ENCODE results near the gene VPS9D1.
"Not testable (repeated sequence)": the region's sequence is repeated elsewhere in the genome, so short reads cannot be mapped to it uniquely, and the experiment has no call there.

Gene VPS9D1

DNA sequence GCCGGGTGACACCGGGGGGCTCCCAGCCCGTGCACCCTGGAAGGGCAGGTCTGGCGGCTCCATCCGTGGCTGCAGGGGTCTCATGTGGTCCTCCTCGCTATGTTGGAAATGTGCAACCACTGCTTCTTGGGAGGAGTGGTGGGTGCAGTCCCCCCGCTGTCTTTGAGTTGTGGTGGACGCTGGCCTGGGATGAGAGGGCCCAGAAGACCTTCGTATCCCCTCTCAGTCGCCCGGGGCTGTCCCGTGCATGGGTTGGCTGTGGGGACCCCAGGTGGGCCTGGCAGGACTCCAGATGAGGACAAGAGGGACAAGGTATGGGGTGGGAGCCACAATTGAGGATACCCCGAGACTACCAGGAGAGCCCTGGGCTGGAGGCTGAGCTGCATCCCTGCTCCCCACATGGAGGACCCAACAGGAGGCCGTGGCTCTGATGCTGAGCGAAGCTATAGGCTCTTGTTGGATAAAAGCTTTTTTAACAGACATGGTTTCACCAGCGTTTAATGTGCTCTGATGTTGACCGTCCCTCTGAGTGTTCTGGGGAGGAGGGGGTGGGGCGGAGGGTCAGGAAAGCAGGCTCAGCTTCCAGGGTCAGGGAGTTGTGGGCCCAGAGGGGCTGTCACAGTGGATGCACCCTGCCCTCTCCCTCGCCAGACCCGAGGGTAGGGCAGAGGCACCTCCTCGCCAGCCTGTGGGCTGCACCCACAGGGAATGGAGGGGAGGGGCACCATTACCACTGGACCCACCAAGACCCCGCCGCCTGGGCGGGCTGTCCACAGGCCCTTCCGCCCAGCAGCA is 24.6 kb downstream of the VPS9D1 start:
- Histone ChIP-seq H3K4me1 (ENCODE audit: control insufficient read depth, insufficient read depth, low read length) (no peaks in the 10 kb centered on the region), H3K27me3 (ENCODE audit: control insufficient read depth, insufficient read depth, low read length) (no peaks in the 10 kb centered on the region), H3K9me3 (ENCODE audit: control insufficient read depth, insufficient read depth, low read length) (no peaks in the 10 kb centered on the region), H3K36me3 (ENCODE audit: control insufficient read depth, insufficient read depth, low read length) (peaks cover 38% of the 10 kb centered on the region), H3K9ac (ENCODE audit: low read depth, low read length) (no peak overlapping the region), H3K4me3 (ENCODE audit: low read depth, low read length) (no peak overlapping the region)

DNA sequence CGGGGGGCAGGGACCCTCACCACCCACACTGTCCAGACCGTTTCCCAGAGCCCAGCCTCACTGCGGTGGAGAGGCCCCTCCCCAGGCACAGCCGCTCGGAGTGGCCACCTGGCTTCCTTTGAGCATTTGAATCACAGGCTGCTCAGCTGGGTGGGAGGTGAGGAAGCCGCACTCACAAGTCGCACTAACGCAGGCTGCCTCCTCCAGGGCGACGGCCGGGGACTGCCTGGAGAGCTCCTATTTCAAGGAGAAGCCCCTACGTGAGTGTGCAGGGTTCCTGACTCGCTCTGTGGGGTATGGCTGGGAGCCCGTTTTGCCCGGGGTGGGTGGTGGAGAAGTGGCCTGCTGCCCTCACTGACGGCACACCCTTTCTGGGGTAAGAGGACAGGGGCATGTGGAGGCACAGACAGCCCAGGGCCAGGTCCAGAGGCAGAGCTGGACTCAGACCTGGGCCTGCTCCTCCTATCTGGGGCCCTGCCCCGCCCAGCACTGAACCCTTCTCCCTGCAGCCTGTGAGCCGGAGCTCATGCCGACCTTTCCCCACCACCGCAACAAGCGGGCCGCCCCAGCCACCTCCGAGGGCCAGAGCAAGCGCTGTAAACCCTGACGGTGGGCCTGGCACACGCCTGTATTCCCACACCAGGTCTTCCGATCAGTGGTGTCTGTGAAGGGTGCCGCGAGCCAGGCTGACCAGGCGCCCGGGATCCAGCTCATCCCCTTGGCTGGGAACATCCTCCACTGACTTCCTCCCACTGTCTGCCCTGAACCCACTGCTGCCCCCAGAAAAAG is 25.4 kb downstream of the VPS9D1 start:
- Histone ChIP-seq H3K4me1 (ENCODE audit: control insufficient read depth, insufficient read depth, low read length) (no peaks in the 10 kb centered on the region), H3K27me3 (ENCODE audit: control insufficient read depth, insufficient read depth, low read length) (no peaks in the 10 kb centered on the region), H3K36me3 (ENCODE audit: control insufficient read depth, insufficient read depth, low read length) (peaks cover 43% of the 10 kb centered on the region), H3K4me3 (ENCODE audit: low read depth, low read length) (no peak overlapping the region), H3K9me3 (ENCODE audit: control insufficient read depth, insufficient read depth, low read length) (no peaks in the 10 kb centered on the region), H3K9ac (ENCODE audit: low read depth, low read length) (no peak overlapping the region)

DNA sequence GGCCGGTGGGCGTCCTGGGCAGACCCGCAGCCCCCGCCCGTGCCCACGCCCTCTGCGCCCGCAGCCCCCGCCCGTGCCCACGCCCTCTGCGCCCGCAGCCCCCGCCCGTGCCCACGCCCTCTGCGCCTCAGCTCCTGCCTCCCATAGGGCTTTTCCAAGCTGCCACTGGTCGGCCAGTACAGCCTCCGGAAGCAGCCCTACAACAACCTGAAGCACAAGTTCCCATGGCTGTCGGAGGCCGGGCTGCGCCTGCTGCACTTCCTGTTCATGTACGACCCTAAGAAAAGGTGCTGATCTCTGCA is 26.0 kb downstream of the VPS9D1 start:
- not testable (repeated sequence) for H3K27me3 ChIP-seq (ENCODE audit: control insufficient read depth, insufficient read depth, low read length); H3K4me1 ChIP-seq (ENCODE audit: control insufficient read depth, insufficient read depth, low read length); H3K9ac ChIP-seq (ENCODE audit: low read depth, low read length); H3K4me3 ChIP-seq (ENCODE audit: low read depth, low read length); H3K9me3 ChIP-seq (ENCODE audit: control insufficient read depth, insufficient read depth, low read length)
- peaks cover 43% of the 10 kb centered on the region for H3K36me3 ChIP-seq (ENCODE audit: control insufficient read depth, insufficient read depth, low read length)

DNA sequence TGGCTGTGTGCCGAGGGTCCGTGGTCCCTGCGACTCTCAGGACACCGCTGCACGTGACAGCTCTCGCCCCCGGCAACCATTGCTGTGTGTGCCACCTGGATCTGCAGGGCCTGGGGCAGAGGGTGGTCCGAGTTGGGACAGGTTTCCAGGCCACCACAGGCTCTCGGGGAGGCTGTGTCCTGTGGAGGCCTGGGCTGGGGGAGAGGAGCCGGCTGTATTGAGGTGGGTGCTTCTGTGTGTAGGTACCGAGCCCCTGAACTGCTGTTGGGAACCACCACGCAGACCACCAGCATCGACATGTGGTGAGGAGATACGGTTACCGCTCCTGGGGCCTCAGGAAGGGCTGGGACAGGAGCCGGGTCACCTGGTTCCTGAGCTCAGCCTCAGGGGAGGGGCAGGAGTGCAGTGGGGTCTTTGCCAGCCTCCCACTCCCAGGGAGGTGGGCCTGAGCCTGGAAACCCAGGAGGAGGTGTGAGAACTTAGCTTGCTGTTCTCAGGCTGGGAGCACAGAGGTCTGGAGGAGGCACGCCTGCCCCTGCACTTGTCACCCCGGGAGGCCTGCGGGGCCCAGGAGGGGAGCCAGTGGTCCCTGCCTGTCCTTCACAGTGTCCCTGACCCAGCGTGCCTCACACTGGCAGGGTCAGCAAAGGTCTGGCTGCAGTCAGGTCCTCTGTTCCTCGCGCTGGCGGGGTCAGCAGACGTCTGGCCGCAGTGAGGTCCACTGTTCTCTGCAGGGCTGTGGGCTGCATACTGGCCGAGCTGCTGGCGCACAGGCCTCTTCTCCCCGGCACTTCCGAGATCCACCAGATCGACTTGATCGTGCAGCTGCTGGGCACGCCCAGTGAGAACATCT is 26.5 kb downstream of the VPS9D1 start:
- Histone ChIP-seq H3K27me3 (ENCODE audit: control insufficient read depth, insufficient read depth, low read length) (no peaks in the 10 kb centered on the region), H3K4me1 (ENCODE audit: control insufficient read depth, insufficient read depth, low read length) (no peaks in the 10 kb centered on the region), H3K4me3 (ENCODE audit: low read depth, low read length) (no peak overlapping the region), H3K36me3 (ENCODE audit: control insufficient read depth, insufficient read depth, low read length) (peaks cover 44% of the 10 kb centered on the region), H3K9ac (ENCODE audit: low read depth, low read length) (no peak overlapping the region), H3K9me3 (ENCODE audit: control insufficient read depth, insufficient read depth, low read length) (no peaks in the 10 kb centered on the region)

DNA sequence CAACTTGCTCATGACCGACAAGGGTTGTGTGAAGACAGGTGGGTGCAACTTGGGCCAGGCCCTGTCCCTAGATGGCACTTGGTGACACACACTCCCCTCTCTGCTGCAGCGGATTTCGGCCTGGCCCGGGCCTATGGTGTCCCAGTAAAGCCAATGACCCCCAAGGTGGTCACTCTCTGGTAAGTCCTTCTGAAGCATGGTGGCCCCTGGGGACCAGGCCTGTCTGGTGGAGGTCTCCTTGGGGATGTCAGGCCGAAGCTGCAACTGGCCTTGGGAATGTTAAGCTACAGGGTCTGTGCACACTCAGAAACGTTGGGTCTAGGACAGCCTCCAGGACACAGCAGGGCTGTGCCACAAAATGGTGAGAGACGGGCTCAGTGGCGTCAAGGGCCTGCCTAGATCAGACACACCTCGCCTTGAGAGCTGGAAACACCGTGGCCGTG is 27.4 kb downstream of the VPS9D1 start:
- Histone ChIP-seq H3K4me1 (ENCODE audit: control insufficient read depth, insufficient read depth, low read length) (no peaks in the 10 kb centered on the region), H3K4me3 (ENCODE audit: low read depth, low read length) (no peak overlapping the region), H3K36me3 (ENCODE audit: control insufficient read depth, insufficient read depth, low read length) (peaks cover 44% of the 10 kb centered on the region), H3K27me3 (ENCODE audit: control insufficient read depth, insufficient read depth, low read length) (no peaks in the 10 kb centered on the region), H3K9ac (ENCODE audit: low read depth, low read length) (no peak overlapping the region), H3K9me3 (ENCODE audit: control insufficient read depth, insufficient read depth, low read length) (no peaks in the 10 kb centered on the region)

DNA sequence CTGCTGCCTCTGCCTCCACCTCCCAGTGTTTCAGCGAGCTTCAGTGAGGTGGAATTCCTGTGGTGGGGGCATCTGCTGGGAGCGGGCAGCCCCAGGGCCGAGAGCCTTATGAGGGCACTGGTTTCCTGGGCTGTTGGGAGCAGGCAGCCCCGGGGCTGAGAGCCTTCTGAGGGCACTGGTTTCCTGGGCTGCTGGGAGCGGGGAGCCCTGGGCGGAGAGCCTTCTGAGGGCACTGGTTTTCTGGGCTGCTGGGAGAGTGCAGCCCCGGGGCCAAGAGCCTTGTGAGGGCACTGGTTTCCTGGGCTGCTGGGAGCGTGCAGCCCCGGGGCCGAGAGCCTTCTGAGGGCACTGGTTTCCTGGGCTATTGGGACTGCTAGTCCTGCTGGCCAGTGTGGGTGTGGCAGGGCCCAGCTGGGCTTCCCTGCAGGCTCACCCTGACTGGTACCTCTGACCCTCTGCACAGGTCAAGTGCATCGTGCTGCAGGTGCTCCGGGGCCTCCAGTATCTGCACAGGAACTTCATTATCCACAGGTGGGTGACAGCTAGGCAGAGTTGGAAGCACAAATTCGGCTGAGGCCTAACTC is 28.6 kb downstream of the VPS9D1 start:
- Histone ChIP-seq H3K27me3 (ENCODE audit: control insufficient read depth, insufficient read depth, low read length) (no peaks in the 10 kb centered on the region), H3K4me3 (ENCODE audit: low read depth, low read length) (no peak overlapping the region), H3K4me1 (ENCODE audit: control insufficient read depth, insufficient read depth, low read length) (peaks cover 4% of the 10 kb centered on the region), H3K9ac (ENCODE audit: low read depth, low read length) (no peak overlapping the region), H3K36me3 (ENCODE audit: control insufficient read depth, insufficient read depth, low read length) (peaks cover 39% of the 10 kb centered on the region), H3K9me3 (ENCODE audit: control insufficient read depth, insufficient read depth, low read length) (no peaks in the 10 kb centered on the region)

DNA sequence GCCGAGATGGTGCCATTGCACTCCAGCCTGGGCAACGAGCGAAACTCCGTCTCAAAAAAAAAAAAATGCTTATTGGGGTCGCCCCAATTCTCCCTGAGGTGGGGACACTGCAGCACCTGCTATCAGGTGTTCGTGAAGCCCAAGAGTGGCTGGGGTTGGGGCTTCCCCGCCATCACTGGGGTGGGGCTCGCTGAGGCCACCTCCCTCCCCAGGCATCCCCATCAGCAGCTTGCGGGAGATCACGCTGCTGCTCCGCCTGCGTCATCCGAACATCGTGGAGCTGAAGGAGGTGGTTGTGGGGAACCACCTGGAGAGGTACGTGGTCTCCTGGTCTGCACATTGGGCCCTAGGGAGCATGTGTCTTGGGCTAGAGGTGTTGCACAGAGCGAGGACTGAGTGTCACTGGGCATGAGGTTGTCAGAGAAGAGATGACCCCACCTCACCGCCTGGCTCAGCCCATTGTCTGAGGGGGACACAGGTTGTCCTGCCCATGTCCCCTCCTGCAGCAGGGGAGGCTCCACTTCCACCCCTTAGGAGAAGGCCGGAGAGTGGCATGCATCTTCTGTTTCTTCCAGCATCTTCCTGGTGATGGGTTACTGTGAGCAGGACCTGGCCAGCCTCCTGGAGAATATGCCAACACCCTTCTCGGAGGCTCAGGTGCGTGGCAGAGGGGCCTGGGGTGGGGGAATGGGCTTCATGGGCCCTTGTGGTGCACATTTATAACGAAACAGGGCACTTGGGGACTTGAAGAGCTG is 29.3 kb downstream of the VPS9D1 start:
- Histone ChIP-seq H3K36me3 (ENCODE audit: control insufficient read depth, insufficient read depth, low read length) (peaks cover 33% of the 10 kb centered on the region), H3K4me1 (ENCODE audit: control insufficient read depth, insufficient read depth, low read length) (peaks cover 4% of the 10 kb centered on the region), H3K27me3 (ENCODE audit: control insufficient read depth, insufficient read depth, low read length) (no peaks in the 10 kb centered on the region), H3K9me3 (ENCODE audit: control insufficient read depth, insufficient read depth, low read length) (no peaks in the 10 kb centered on the region), H3K9ac (ENCODE audit: low read depth, low read length) (no peak overlapping the region), H3K4me3 (ENCODE audit: low read depth, low read length) (no peak overlapping the region)

DNA sequence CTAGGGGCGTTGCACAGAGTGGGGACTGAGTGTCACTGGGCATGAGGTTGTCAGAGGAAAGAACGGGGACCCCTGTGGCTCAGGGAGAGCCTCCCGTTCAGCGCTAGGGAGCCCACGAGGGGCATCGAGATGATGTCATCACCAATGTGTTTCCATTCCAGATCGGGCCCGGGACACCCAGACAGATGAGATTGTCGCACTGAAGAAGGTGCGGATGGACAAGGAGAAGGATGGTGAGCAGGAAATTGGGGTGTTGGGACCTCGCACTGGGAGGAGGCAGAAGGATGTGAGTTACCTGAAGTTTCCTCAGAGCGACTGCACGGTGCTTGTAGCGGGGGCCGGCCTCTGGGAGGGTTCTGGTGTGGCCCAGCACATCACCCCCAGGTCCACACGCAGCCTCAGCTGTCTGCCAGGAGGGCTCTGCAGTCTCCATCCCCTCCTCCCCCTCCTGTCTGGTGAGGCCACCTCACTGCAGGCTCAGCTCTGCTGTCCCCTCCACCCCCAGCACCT is 30.3 kb downstream of the VPS9D1 start:
- Histone ChIP-seq H3K9ac (ENCODE audit: low read depth, low read length) (no peak overlapping the region), H3K36me3 (ENCODE audit: control insufficient read depth, insufficient read depth, low read length) (peaks cover 37% of the 10 kb centered on the region), H3K27me3 (ENCODE audit: control insufficient read depth, insufficient read depth, low read length) (no peaks in the 10 kb centered on the region), H3K4me1 (ENCODE audit: control insufficient read depth, insufficient read depth, low read length) (peaks cover 4% of the 10 kb centered on the region), H3K4me3 (ENCODE audit: low read depth, low read length) (no peak overlapping the region), H3K9me3 (ENCODE audit: control insufficient read depth, insufficient read depth, low read length) (peaks cover 2% of the 10 kb centered on the region)

DNA sequence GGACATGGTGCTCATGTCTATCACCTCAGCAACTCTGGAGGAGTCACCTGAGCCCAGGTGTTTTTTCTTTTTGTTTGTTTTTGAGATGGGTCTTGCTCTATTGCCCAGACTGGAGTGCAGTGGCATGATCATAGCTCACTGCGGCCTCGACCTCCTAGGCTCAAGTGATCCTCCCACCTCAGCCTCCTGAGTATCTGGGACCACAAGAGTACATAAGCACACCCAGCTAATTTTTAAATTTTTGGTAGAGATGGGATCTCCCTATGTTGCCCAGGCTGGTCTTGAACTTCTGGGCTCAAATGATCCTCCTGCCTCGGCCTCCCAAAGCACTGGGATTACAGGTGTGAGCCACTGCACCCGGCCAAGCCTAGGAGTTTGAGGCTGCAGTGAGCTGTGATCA is 31.1 kb downstream of the VPS9D1 start:
- not testable (repeated sequence) for H3K4me1 ChIP-seq (ENCODE audit: control insufficient read depth, insufficient read depth, low read length); H3K9ac ChIP-seq (ENCODE audit: low read depth, low read length); H3K27me3 ChIP-seq (ENCODE audit: control insufficient read depth, insufficient read depth, low read length); H3K9me3 ChIP-seq (ENCODE audit: control insufficient read depth, insufficient read depth, low read length); H3K4me3 ChIP-seq (ENCODE audit: low read depth, low read length)
- peaks cover 39% of the 10 kb centered on the region for H3K36me3 ChIP-seq (ENCODE audit: control insufficient read depth, insufficient read depth, low read length)

DNA sequence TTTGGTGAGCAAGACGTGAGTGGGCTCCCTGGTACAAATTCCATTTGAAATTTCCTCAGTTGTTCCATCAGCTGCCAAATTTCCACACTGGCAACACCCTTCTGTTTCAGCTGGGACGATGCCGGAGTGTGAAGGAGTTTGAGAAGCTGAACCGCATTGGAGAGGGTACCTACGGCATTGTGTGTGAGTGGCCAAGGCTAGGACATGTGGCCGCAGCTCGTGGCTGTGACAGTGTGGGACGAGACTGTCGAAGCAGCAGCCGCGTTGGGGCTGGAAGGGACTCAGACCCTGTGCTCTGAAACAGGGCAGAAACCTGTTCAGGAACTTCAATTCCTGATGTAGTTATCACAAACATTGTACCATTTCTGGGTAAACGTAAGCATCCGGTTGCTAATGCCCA is 31.6 kb downstream of the VPS9D1 start:
- H3K36me3 ChIP-seq (ENCODE audit: control insufficient read depth, insufficient read depth, low read length): peaks cover 34% of the 10 kb centered on the region
- H3K9me3 ChIP-seq (ENCODE audit: control insufficient read depth, insufficient read depth, low read length): peaks cover 2% of the 10 kb centered on the region
- no peak overlapping the region for H3K9ac ChIP-seq (ENCODE audit: low read depth, low read length)
- peaks cover 4% of the 10 kb centered on the region for H3K4me1 ChIP-seq (ENCODE audit: control insufficient read depth, insufficient read depth, low read length)
- no peaks in the 10 kb centered on the region for H3K27me3 ChIP-seq (ENCODE audit: control insufficient read depth, insufficient read depth, low read length)
- no peak overlapping the region for H3K4me3 ChIP-seq (ENCODE audit: low read depth, low read length)

DNA sequence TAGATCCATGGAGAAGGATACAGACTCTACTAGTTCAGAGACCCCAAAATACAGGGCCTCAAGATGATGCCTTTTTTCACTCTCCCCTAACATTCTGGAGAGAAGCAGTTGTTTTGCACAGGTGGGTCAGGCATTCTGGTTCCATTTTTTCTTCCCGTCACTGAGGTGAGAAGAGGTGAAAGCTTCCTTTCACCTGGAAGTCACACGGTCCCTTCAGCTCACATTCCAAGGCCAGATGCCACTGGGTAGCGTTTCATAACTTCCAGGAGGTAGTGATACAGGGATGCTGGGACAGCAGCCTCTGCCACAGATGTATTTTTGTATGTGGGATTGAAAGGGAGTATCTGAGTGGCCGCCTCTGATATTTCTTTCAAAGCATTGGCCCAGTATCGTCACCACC is 32.3 kb downstream of the VPS9D1 start:
- peaks cover 29% of the 10 kb centered on the region for H3K36me3 ChIP-seq (ENCODE audit: control insufficient read depth, insufficient read depth, low read length)
- peaks cover 2% of the 10 kb centered on the region for H3K9me3 ChIP-seq (ENCODE audit: control insufficient read depth, insufficient read depth, low read length)
- H3K4me3 ChIP-seq (ENCODE audit: low read depth, low read length): no peak overlapping the region
- peaks cover 4% of the 10 kb centered on the region for H3K4me1 ChIP-seq (ENCODE audit: control insufficient read depth, insufficient read depth, low read length)
- H3K9ac ChIP-seq (ENCODE audit: low read depth, low read length): no peak overlapping the region
- H3K27me3 ChIP-seq (ENCODE audit: control insufficient read depth, insufficient read depth, low read length): no peaks in the 10 kb centered on the region

Measured in iPS-15b (cell line).